Activated CD8-positive, alpha-beta T cell treated with anti-CD3 and anti-CD28 coated beads for 36 hours (primary cell): ENCODE results near the gene UNKL. TPM values are rescaled to one million over a fixed set of nuclear protein-coding genes. Genes with fewer than 3 reads are reported as not detected.

ENCODE experiments used
- ATAC-seq: fragments of 200-7000 bp; cut with Tn5 transposase; one replicate; pipeline ENCODE4 v1.10.0; 2021; ENCODE audit warnings: mild to moderate bottlenecking, moderate library complexity
- CTCF ChIA-PET: fragments of 350-600 bp; sonication (Branson Sonifier 250); formaldehyde crosslinking; loops from one replicate; lab custom pipeline; 2021; ENCODE audit warnings: antibody characterized with exemption; lab: Charles Lee
- POLR2A ChIA-PET: fragments of 350-600 bp; sonication (Branson Sonifier 250); formaldehyde crosslinking; loops from one replicate; lab custom pipeline; 2021; ENCODE audit warnings: antibody characterized with exemption; lab: Charles Lee
- DNase-seq: peaks from one replicate; pipeline ENCODE4 v3.0.0-alpha.2; 2020
- H3K27ac Mint-ChIP-seq: one replicate; pipeline ENCODE4 v1.8.0; 2021; ENCODE audit warnings: mild to moderate bottlenecking, mixed read lengths
- H3K27me3 Mint-ChIP-seq: one replicate; pipeline ENCODE4 v1.8.0; 2021; ENCODE audit warnings: mixed read lengths
- H3K36me3 Mint-ChIP-seq: one replicate; pipeline ENCODE4 v1.8.0; 2021; ENCODE audit warnings: low read depth, mixed read lengths
- H3K4me1 Mint-ChIP-seq: one replicate; pipeline ENCODE4 v1.8.0; 2021; ENCODE audit warnings: low read depth, mixed read lengths
- H3K4me3 Mint-ChIP-seq: one replicate; pipeline ENCODE4 v1.8.0; 2021; ENCODE audit warnings: mild to moderate bottlenecking, moderate library complexity, mixed read lengths
- H3K9me3 Mint-ChIP-seq: one replicate; pipeline ENCODE4 v1.8.0; 2021; ENCODE audit warnings: mixed read lengths
- CTCF ChIP-seq: fragments of 200-600 bp; IDR thresholded peaks from one replicate; pipeline ENCODE4 v1.8.0; 2022; ENCODE audit warnings: antibody characterized with exemption, mild to moderate bottlenecking
- intact Hi-C: fragments of 100-400 bp; cut with micrococcal nuclease; formaldehyde crosslinking; loops from one replicate; pipeline ENCODE4 v1.10.0; 2022
- total RNA-seq, 2 experiments: library from RNA; stranded (reverse); gene quantifications; one replicate each; pipeline ENCODE4 v1.2.3, GENCODE V29; 2021

Gene UNKL
- total RNA-seq, 2 experiments from 2014 or later, result 32.4 to 38.1 TPM

- no peak for TF ChIP-seq CTCF
- POLR2A ChIA-PET, result no interaction called here
- H3K9me3 Mint-ChIP-seq, result no peaks in the 10 kb centered on the region
- peaks cover 2% of the 10 kb centered on the region for H3K36me3 Mint-ChIP-seq
- no peaks in the 10 kb centered on the region for H3K27me3 Mint-ChIP-seq
- no peaks in the 10 kb centered on the region for H3K4me1 Mint-ChIP-seq
- no peak for DNase-seq
- no peak for ATAC-seq
- intact Hi-C loops, result no loop called here
- CTCF ChIA-PET, result no interaction called here
- H3K27ac Mint-ChIP-seq, result no peak overlapping the region
- H3K4me3 Mint-ChIP-seq, result no peak overlapping the region
Observed at GRCh38 chr16:1398351-1398750, 16.2 kb downstream of the UNKL start.

DNA sequence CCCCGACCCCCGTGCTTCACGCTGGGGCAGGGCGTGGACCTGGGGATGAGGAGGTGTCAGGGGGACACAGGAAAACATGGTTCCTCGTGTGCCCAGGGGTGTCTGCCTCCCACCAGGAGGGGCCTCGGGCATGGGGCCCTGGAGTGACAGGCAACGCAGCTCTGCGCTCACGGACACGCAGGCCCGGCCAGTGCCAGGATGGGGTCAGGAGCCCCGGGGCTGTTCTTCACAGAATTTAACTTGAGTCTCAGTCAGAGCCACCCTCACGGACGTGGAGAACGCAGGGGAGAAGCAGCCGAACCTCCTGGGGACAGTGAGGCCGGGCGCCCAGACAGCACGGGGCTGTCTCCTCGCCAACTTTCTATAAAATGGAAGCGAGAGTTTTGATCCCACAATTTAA is 16.7 kb downstream of the UNKL start:
- DNase-seq (no peak), ATAC-seq (no peak)
- ChIA-PET POLR2A (no interaction called here), CTCF (no interaction called here)
- no peaks in the 10 kb centered on the region for H3K9me3 Mint-ChIP-seq
- intact Hi-C loops, result no loop called here
- no peak overlapping the region for H3K4me3 Mint-ChIP-seq
- no peak overlapping the region for H3K27ac Mint-ChIP-seq
- no peaks in the 10 kb centered on the region for H3K4me1 Mint-ChIP-seq
- no peaks in the 10 kb centered on the region for H3K27me3 Mint-ChIP-seq
- peaks cover 2% of the 10 kb centered on the region for H3K36me3 Mint-ChIP-seq
- TF ChIP-seq CTCF, result no peak

- no peaks in the 10 kb centered on the region for H3K4me1 Mint-ChIP-seq
- ATAC-seq (no peak), DNase-seq (no peak)
- intact Hi-C loops, result no loop called here
- H3K4me3 Mint-ChIP-seq, result no peak overlapping the region
- ChIA-PET POLR2A (interaction anchor here (1.8 kb wide), 1 partner anchor 17 kb away, joined by 4 read pairs; no protein-coding TSS in a partner anchor), CTCF (no interaction called here)
- no peak overlapping the region for H3K27ac Mint-ChIP-seq
- no peaks in the 10 kb centered on the region for H3K27me3 Mint-ChIP-seq
- H3K9me3 Mint-ChIP-seq, result no peaks in the 10 kb centered on the region
- peaks cover 2% of the 10 kb centered on the region for H3K36me3 Mint-ChIP-seq
- TF ChIP-seq CTCF, result no peak
Observed at GRCh38 chr16:1395444-1396031, 19.0 kb downstream of the UNKL start.

- intact Hi-C loops, result no loop called here
- no peaks in the 10 kb centered on the region for H3K27me3 Mint-ChIP-seq
- DNase-seq, result no peak
- no peak for ATAC-seq
- CTCF ChIA-PET, result no interaction called here
- H3K4me1 Mint-ChIP-seq, result no peaks in the 10 kb centered on the region
- peaks cover 5% of the 10 kb centered on the region for H3K36me3 Mint-ChIP-seq
- no peak overlapping the region for H3K4me3 Mint-ChIP-seq
- POLR2A ChIA-PET, result no interaction called here
- no peaks in the 10 kb centered on the region for H3K9me3 Mint-ChIP-seq
- no peak overlapping the region for H3K27ac Mint-ChIP-seq
- no peak for TF ChIP-seq CTCF
Observed at GRCh38 chr16:1394367-1394951, 20.0 kb downstream of the UNKL start.

- H3K27ac Mint-ChIP-seq, result no peak overlapping the region
- DNase-seq, result no peak
- H3K27me3 Mint-ChIP-seq, result no peaks in the 10 kb centered on the region
- peaks cover 5% of the 10 kb centered on the region for H3K36me3 Mint-ChIP-seq
- intact Hi-C loops, result no loop called here
- ATAC-seq, result no peak
- no peaks in the 10 kb centered on the region for H3K9me3 Mint-ChIP-seq
- no peak overlapping the region for H3K4me3 Mint-ChIP-seq
- ChIA-PET POLR2A (no interaction called here), CTCF (no interaction called here)
- no peak for TF ChIP-seq CTCF
- H3K4me1 Mint-ChIP-seq, result no peaks in the 10 kb centered on the region
Observed at GRCh38 chr16:1393613-1394176, 20.8 kb downstream of the UNKL start.
